GM19043 (cell line): ENCODE results near the gene EPHB2.

ENCODE experiments used
- ATAC-seq: cut with Tn5 transposase; IDR thresholded peaks from one replicate; pipeline ENCODE4 v1.9.1; 2021; ENCODE audit warnings: low read depth; ENCODE audit not compliant: unreplicated experiment

EPHB2 gene

GRCh38 chr1:22796642-22797041 lies 86.0 kb downstream of the EPHB2 start:
- ATAC-seq: no peak

- ATAC-seq: no peak
Measured at GRCh38 chr1:22798083-22798482, 87.4 kb downstream of the EPHB2 start.

GRCh38 chr1:22799971-22800370 lies 89.3 kb downstream of the EPHB2 start:
- ATAC-seq: no peak

GRCh38 chr1:22800629-22801028 lies 90.0 kb downstream of the EPHB2 start:
- ATAC-seq: no peak

- ATAC-seq: no peak
Measured at GRCh38 chr1:22801347-22801746, 90.7 kb downstream of the EPHB2 start.

- no peak for ATAC-seq
Measured at GRCh38 chr1:22801761-22802160, 91.1 kb downstream of the EPHB2 start.

GRCh38 chr1:22803833-22804232 lies 93.2 kb downstream of the EPHB2 start:
- ATAC-seq: no peak

GRCh38 chr1:22804406-22804805 lies 93.8 kb downstream of the EPHB2 start:
- no peak for ATAC-seq

- ATAC-seq: no peak
Measured at GRCh38 chr1:22804969-22805671, 94.5 kb downstream of the EPHB2 start.

GRCh38 chr1:22805672-22806038 lies 95.0 kb downstream of the EPHB2 start:
- ATAC-seq: no peak

- ATAC-seq: no peak
Measured at GRCh38 chr1:22806584-22806983, 95.9 kb downstream of the EPHB2 start.

GRCh38 chr1:22807340-22807739 lies 96.7 kb downstream of the EPHB2 start:
- no peak for ATAC-seq

- no peak for ATAC-seq
Measured at GRCh38 chr1:22808186-22808675, 97.6 kb downstream of the EPHB2 start.

GRCh38 chr1:22808676-22809483 lies 98.2 kb downstream of the EPHB2 start:
- ATAC-seq: no peak

- ATAC-seq: no peak
Measured at GRCh38 chr1:22809783-22810182, 99.1 kb downstream of the EPHB2 start.

- ATAC-seq: no peak
Measured at GRCh38 chr1:22810378-22810777, 99.7 kb downstream of the EPHB2 start.

GRCh38 chr1:22812092-22812880 lies 101.6 kb downstream of the EPHB2 start:
- no peak for ATAC-seq

- ATAC-seq: no peak
Measured at GRCh38 chr1:22812993-22813790, 102.6 kb downstream of the EPHB2 start.

- ATAC-seq: no peak
Measured at GRCh38 chr1:22814176-22815042, 103.8 kb downstream of the EPHB2 start.

GRCh38 chr1:22815043-22815365 lies 104.4 kb downstream of the EPHB2 start:
- ATAC-seq: no peak
